ENCODE measurements around the gene PHLPP2.
"Not testable (repeated sequence)": the region's sequence is repeated elsewhere in the genome, so short reads cannot be mapped to it uniquely, and the experiment has no call there.

- TF ChIP-seq CTCF (IDR thresholded peaks at IDR 0.05 in 2 of 3, conservative IDR thresholded peaks at IDR 0.05 in 1 of 3; ENCODE audit: control insufficient read depth in 2 of 3, extremely low read depth in 1 of 3, insufficient read depth in 1 of 3, low read depth in 3 of 3, low read length in 3 of 3); TARDBP (IDR thresholded peaks at IDR 0.05; ENCODE audit: borderline replicate concordance); USF2 (IDR thresholded peaks at IDR 0.05; ENCODE audit: borderline replicate concordance, low read depth, low read length); HCFC1 (IDR thresholded peaks at IDR 0.05; ENCODE audit: low read length); REST (IDR thresholded peaks at IDR 0.05; ENCODE audit: low read depth, low read length); ESRRA (IDR thresholded peaks at IDR 0.05; ENCODE audit: low read length); CREB1 (IDR thresholded peaks at IDR 0.05; ENCODE audit: low read depth): not testable (repeated sequence)
These were observed 129.1 kb downstream of the PHLPP2 start for GRCh38 chr16:71595340-71595826.

Data from GM12878 (cell line).